Measurements from ENCODE around the gene DENND6B.

DENND6B gene

GRCh38 chr22:50270666-50271394 lies 56.0 kb downstream of the DENND6B start:
- peak; percentile 80 for DNase-seq

- DNase-seq, result no peak
Measured at GRCh38 chr22:50269970-50270665, 56.7 kb downstream of the DENND6B start, which contains the start of gene MAPK11. TSS of gene MAPK11 (minus strand) at chr22:50270380. CDS start at chr22:50270292, 88 bp downstream.

DNA sequence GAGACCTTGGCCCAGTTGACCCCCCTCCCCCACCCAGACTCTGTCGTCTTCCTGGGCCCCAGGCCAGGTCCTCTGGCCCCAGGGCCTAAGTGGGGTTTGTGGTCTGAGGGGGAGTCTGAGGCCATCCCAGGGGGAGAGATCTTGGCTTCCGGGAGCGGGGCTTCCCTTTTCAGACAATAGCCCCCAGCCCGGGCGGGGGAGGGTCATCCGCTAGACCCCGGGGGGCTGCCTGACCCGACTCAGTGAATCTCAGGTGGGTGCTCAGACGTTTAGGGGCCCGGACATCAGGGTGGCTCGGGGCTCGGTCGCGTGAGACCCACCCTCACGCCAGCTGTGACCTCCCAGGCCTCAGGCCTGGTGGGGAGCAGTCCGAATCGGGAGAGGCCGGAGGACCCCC lies 57.2 kb downstream of the DENND6B start:
- no peak for DNase-seq

DNA sequence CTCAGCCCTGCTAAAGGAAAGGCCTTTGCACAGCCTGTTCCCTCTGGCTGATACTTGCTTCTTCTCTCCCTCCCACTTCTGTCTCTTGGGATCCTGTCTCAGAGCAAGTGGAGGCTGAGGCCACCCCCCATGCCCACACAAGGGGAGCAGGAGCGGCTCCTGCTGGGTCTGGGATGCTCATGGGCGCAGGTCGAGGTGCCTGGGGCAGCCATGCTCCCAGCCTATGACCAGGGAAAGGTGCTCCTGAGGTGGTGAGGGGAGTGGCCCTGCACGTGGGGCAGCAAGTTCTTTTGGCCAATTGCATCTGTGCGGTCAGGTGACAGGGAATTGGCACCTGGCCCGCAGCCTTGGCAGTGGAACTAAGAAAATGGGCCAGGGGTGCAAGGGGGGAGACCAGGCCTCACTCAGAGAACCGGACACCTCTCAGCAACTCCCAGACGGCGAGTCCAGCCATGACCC lies 58.1 kb downstream of the DENND6B start:
- DNase-seq, result no peak

- DNase-seq, result no peak
Measured at GRCh38 chr22:50267591-50268390, 59.0 kb downstream of the DENND6B start.

- no peak for DNase-seq
Measured at GRCh38 chr22:50266994-50267393, 59.8 kb downstream of the DENND6B start.

DNA sequence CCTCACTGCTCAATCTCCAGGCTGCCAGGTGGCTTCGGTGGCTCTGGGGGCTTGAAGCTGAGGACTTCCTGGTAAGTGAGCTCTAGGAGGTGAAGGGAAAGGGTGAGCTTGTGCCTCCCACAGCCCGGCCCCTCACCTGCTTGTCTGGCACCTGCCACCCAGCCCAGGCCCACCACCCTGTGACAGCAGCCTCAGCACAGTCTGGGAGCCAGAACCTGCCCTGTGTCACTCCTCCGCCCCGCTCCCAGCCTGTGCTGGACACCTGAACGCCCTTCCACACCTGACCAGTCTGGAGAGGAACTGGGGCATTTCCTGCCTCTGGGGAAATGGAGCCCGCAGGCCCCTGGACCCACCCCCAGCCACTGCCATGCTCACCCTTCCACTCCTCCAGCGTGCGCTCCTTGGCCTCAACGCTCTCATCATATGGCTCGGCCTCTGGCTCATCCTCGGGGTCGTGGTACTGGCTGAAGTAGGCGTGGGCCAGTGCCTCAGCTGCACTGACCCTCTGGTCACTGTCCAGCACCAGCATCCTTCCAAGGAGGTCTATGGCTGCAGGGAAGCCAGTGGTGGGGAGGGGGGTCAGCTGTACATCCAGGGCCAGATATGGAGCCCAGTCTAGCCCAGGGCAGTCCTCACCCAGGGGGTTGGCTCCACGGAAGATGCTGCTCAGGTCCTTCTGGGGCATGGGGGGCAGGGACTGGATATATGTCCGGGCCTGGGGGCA lies 61.7 kb downstream of the DENND6B start:
- no peak for DNase-seq

DNA sequence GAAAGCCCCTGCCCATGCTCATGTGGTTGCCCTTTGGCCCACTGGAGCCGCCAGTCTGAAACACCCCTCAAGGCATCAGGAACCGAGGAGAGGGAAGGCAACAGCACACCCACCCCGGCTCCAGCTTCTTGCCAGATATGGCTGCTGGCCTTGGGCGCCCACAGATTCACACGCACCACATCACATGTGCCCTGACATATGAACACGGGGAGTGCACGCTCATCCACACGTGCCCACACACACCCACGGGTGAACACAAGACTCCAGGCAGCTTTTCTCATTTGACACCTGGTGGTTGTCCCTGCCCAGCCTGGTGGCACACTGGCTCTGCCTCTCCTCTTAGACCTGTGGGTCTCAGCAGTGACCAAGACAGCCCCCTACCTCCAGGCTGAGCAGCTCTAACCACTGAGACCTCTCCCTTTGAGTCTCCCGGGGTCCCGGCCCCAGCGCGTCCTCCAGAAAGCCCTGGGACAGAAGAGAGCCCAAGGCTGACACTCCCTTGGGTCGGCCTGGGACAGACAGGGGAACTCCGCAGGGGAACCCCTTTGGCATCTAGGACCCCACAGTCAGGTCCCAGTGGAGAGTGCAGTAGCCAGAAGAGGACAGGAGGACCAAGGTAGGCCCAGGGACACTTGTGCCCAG lies 62.6 kb downstream of the DENND6B start:
- DNase-seq, result no peak

GRCh38 chr22:50262973-50263617 lies 63.7 kb downstream of the DENND6B start:
- no peak for DNase-seq

- DNase-seq, result no peak
Measured at GRCh38 chr22:50262460-50262911, 64.3 kb downstream of the DENND6B start.

DNA sequence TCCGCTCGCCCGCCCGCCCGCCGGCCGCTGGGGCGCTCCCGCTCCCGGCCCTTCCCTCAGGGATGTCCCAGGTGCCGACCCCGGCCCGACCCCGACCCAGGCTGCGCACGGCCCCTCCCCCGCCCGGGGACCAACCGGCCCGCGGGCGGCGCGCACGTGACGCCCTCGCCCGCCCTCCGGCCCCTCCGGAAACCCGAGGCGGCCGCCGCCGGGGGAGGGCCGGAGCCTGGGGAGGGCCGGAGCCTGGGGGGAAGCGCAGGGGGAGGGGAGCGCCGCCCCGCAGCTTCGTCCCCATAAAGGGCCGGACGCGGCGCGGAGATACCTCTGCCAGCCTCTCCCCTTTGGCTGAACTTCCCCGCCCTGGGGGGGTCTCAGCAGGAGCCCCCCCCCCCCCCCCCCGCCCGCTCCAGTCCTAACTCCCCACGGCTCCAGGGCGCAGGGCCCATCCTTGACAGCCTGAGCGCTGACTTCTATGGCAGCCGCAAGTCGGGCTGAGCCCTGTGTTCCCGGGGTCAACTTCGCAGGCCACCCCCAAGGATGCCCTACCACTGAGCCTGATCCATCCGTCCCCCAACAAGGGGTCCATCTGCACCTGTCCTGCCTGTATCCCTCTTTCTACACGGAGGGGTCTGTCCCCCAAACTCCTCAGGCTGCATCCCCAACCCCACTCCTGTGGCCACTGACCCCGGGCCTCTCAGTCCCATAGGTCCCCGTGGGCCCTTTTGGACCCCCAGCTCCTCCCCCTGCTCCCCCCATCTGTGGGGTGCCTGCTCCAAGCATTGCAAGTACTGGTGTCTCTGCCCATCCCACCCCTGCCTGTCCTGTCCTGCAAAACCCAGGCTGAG lies 65.0 kb downstream of the DENND6B start, which contains the start of gene MAPK12:
Gene MAPK12 (minus strand): TSS at position 69 of the 845 bp plus-strand sequence. CDS start 174 bp downstream, outside the sequence.
- DNase-seq, result no peak

DNA sequence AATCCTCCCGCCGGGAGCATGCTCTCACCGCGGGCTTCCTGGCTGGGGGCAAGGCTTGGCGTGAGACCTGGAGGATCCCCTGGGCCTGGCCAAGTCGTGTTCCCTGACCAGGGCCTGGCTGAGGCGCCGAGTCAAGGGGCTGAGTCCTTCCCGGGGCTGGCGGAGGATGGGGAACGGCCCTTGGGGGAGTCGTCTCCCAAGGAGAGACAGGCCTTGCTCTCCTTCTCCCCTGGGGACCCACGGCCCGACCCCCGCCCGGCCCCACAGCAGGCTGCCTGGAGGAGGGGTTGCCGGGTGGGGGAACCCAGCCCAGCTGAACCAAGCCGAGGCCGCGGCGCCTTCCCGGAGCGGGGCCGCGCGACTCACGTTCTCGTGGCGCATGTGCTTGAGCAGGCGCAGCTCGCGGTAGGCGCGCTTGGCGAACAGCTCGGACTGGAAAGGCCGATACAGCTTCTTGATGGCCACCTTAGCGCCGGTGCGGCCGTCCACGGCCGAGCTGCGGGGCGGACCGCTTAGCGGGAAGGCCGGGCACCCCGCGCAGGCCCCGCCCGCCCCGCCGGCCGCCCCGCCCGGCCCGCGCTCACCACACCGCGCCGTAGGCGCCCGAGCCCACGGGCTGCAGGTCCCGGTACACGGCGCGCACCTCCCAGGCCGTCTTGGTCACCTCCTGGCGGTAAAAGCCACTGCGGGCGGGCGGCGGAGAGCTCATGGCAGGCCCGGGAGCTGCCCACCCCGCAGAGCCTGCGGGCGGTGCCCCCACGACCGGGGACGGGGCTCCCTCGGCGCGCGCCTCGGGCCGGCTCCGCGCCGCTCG lies 65.8 kb downstream of the DENND6B start:
- peak; percentile 62 for DNase-seq

DNA sequence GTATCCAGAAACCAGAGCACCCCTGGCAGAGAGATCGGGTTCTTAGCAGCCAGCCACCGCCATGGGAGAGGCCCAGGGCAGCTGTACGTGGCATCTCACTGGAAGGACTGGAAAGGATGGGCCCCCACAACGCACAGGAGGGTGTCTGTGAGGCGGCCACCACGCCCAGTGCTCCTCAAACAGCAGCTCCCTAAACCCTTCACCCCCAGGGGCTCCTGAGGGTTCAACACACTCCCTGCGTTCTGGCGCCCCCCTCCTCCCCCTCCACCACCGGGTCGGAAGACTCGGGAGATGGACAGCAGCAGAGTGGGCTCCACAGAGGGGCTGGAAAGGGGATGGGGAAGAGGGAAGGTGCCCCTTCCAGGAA lies 66.4 kb downstream of the DENND6B start:
- DNase-seq, result no peak

DNA sequence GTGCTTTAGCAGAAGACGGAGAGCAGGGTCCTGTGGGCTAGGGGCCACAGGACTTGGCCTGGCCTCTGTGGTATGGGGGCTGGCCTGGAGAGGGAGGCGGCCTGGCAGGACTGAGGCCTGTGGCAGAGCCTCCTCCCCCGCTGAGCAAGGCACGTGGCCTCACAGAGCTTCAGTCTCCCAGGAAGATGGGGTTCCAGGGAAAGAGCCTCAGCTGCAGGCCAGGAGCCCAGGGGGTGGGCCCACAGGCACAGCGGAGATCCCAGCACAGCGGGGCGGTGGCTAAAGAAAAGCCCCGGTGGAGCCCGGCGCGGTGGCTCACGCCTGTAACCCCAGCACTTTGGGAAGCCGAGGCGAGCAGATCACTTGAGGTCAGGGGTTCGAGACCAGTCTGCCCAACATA lies 67.5 kb downstream of the DENND6B start:
- no peak for DNase-seq

Data from right kidney (tissue), 1 donor.